Body of pancreas (tissue), 4 donors: ENCODE data around the gene UAP1L1. TPM values are rescaled to one million over a fixed set of nuclear protein-coding genes. Genes with fewer than 3 reads are reported as not detected.

Experiments used
- ATAC-seq: fragments of 150-250 bp; one replicate; pipeline ENCODE4 v1.9.1; 2016
- DNase-seq, 4 donors: peaks; one replicate each; pipeline ENCODE4 v3.0.0-alpha.2; 2019
- H3K27ac ChIP-seq, 4 donors: fragments of 200-600 bp; sonication (generic); 1 replicate in 3 of 4; 2 replicates in 1 of 4; pipeline versions ENCODE4 v1.5.1 to v1.6.1; 2016 to 2019; ENCODE audit warnings: mild to moderate bottlenecking in 1 of 4, mixed read lengths in 1 of 4, moderate library complexity in 1 of 4
- H3K27me3 ChIP-seq, 2 donors: fragments of 200-600 bp; sonication (generic); one replicate each; pipeline ENCODE4 v1.6.0; 2016; ENCODE audit warnings: mild to moderate bottlenecking in 1 of 2
- H3K36me3 ChIP-seq, 2 donors: fragments of 200-600 bp; sonication (generic); replicated peaks in 1 of 2; 2 replicates each; pipeline ENCODE4 v1.5.1; 2016; ENCODE audit warnings: low read depth in 2 of 2; ENCODE audit not compliant: insufficient read depth in 1 of 2
- H3K4me1 ChIP-seq: fragments of 200-600 bp; sonication (generic); one replicate; pipeline ENCODE4 v1.6.0; 2016
- H3K4me3 ChIP-seq, 2 donors: fragments of 200-600 bp; sonication (generic); 1 replicate in 1 of 2; 2 replicates in 1 of 2; pipeline ENCODE4 v1.5.1; 2016 to 2019
- H3K9me3 ChIP-seq, 3 donors: fragments of 200-600 bp; sonication (generic); 1 replicate in 2 of 3; 2 replicates in 1 of 3; pipeline ENCODE4 v1.5.1; 2016
- POLR2A ChIP-seq, 3 donors: fragments of 450-650 bp; IDR thresholded peaks; one replicate each; pipeline ENCODE4 v1.6.1; 2016; ENCODE audit warnings: antibody characterized with exemption in 3 of 3, mild to moderate bottlenecking in 2 of 3
- WGBS, 2 donors: methylation state at CpG; one replicate each; pipeline ENCODE4 v1.1.5; 2017; 5-methylcytosine and 5-hydroxymethylcytosine counted together
- intact Hi-C: fragments of 100-400 bp; cut with DNase I; formaldehyde crosslinking; loops from one replicate; pipeline ENCODE4 v1.15.1; 2023
- total RNA-seq, 2 donors: library from RNA; depleted of rRNA; stranded (reverse); fragments of >200 nt; gene quantifications; one replicate each; pipeline ENCODE4 v1.1.0, GENCODE V29; 2016
- TF ChIP-seq, protein P1 (sequence below), 7 experiments: fragments of 450-650 bp in 4 of 7; fragments of 200-600 bp in 3 of 7; sonication (generic) in 3 of 7; IDR thresholded peaks; one replicate each; pipeline ENCODE4 v1.5.1; 2016 to 2019; ENCODE audit warnings: antibody characterized with exemption in 7 of 7

Gene UAP1L1
- total RNA-seq, 2 donors from 2014 or later, result 7.8 to 8.2 TPM

DNA sequence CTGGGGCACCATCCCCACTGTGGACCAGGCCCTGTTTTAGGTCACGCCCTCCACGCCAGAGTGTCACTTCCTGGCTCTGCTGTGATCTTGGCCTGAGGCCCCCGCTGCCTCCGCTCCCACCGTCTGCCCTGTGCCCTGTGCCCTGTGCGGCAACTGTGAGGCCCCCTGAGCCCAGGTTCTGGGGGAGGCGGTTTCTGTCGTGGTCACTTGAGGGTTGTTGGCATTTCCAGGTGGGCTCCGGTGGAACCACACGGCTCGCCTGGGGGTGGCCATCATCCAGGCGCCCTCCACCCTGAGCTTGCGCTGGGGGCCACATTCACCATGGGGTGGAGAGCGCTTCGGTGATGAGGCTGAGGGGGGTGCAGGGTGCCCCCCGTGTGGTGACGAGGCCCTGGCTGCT is 30.7 kb downstream of the UAP1L1 start:
- 83 to 96% methylated on average over 4 to 12 of the region's 17 CpGs for WGBS, 2 donors
- DNase-seq (no peak), ATAC-seq (no peak)
- Histone ChIP-seq H3K4me1 (no peaks in the 10 kb centered on the region), H3K27me3 (no peaks in the 10 kb centered on the region), H3K4me3 (no peak overlapping the region), H3K27ac (no peak overlapping the region), H3K9me3 (no peaks in the 10 kb centered on the region), H3K36me3 (peaks cover 0 to 14% of the 10 kb centered on the region in 2 donors)
- TF ChIP-seq POLR2A (IDR thresholded peaks at IDR 0.05), result no peak
- TF ChIP-seq, protein P1, sequence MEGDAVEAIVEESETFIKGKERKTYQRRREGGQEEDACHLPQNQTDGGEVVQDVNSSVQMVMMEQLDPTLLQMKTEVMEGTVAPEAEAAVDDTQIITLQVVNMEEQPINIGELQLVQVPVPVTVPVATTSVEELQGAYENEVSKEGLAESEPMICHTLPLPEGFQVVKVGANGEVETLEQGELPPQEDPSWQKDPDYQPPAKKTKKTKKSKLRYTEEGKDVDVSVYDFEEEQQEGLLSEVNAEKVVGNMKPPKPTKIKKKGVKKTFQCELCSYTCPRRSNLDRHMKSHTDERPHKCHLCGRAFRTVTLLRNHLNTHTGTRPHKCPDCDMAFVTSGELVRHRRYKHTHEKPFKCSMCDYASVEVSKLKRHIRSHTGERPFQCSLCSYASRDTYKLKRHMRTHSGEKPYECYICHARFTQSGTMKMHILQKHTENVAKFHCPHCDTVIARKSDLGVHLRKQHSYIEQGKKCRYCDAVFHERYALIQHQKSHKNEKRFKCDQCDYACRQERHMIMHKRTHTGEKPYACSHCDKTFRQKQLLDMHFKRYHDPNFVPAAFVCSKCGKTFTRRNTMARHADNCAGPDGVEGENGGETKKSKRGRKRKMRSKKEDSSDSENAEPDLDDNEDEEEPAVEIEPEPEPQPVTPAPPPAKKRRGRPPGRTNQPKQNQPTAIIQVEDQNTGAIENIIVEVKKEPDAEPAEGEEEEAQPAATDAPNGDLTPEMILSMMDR (IDR thresholded peaks at IDR 0.05), result no peak
- intact Hi-C loops, result no loop called here

DNA sequence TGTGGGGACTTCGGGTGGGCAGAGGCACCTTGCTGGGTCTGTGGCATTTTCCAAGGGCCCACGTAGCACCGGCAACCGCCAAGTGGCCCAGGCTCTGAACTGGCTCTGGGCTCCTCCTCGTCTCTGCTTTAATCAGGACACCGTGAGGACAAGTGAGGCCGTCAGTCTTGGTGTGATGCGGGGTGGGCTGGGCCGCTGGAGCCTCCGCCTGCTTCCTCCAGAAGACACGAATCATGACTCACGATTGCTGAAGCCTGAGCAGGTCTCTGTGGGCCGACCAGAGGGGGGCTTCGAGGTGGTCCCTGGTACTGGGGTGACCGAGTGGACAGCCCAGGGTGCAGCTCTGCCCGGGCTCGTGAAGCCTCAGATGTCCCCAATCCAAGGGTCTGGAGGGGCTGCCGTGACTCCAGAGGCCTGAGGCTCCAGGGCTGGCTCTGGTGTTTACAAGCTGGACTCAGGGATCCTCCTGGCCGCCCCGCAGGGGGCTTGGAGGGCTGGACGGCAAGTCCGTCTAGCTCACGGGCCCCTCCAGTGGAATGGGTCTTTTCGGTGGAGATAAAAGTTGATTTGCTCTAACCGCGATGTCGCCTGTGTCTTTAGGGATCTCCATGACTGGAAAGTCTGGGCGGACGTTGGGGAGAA is 31.4 kb downstream of the UAP1L1 start:
- H3K27ac ChIP-seq, result no peak overlapping the region
- TF ChIP-seq, protein P1 (IDR thresholded peaks at IDR 0.05), result no peak
- TF ChIP-seq POLR2A (IDR thresholded peaks at IDR 0.05), result no peak
- WGBS, 2 donors, result 87% methylated on average over 20 of the region's 29 CpGs; no CpG with 5 or more reads in 1 of the 2 donors
- no peaks in the 10 kb centered on the region for H3K9me3 ChIP-seq
- intact Hi-C loops, result no loop called here
- H3K4me1 ChIP-seq, result peaks cover 5% of the 10 kb centered on the region
- DNase-seq, result no peak
- H3K4me3 ChIP-seq, result no peak overlapping the region
- no peaks in the 10 kb centered on the region for H3K27me3 ChIP-seq
- peaks cover 0 to 8% of the 10 kb centered on the region in 2 donors for H3K36me3 ChIP-seq
- ATAC-seq, result no peak

DNA sequence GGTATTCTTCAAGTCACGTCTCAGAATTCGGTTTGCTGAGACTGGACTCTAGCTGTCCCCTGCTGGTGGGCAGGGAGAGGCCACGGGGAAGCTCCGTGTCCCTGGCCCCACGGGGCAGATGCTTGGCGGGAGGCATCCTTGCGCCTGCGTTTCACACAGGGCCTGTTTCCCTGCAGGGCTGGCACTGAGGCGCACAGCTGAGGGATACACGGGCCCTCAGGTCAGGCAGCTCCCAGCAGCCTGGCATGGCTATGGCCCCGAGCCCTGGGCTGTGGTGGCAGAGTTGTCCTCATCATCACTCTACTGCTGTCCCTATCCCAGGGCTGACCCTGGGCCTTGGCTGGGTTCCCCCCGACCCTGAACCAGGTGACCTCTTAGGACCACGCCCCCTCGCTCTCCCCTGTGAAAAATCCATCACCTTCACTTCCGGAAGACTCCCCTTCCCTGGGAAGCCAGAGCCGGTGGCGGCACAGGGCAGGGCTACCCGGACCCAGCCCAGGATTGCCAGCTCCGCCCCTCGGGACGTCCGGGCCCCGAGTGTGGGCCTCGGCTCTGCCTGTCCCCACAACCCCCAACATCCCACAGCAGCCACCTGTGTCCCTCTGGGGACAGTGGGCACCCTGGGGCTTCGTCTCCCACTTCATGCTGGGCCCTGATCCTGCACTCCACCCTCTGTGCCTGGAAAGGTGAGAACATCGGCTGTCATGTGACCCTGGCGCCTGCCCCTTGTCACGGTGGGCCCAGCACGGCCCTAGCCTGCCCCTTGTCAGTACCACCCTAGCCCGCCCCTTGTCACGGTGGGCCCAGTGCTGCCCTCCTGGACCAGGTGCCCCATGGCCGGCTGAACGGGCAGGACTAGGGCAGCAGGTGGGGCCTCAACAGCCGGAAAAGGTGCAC is 32.2 kb downstream of the UAP1L1 start:
- H3K9me3 ChIP-seq, result no peaks in the 10 kb centered on the region
- ATAC-seq, result no peak
- intact Hi-C loops, result no loop called here
- no peak overlapping the region for H3K27ac ChIP-seq
- H3K4me3 ChIP-seq, result no peak overlapping the region
- TF ChIP-seq, protein P1 (IDR thresholded peaks at IDR 0.05), result no peak
- no peak for TF ChIP-seq POLR2A (IDR thresholded peaks at IDR 0.05)
- no peak for DNase-seq
- no peaks in the 10 kb centered on the region for H3K27me3 ChIP-seq
- peaks cover 8% of the 10 kb centered on the region for H3K4me1 ChIP-seq
- peaks cover 0 to 5% of the 10 kb centered on the region in 2 donors for H3K36me3 ChIP-seq
- 76 to 85% methylated on average over 20 to 30 of the region's 34 CpGs for WGBS, 2 donors

GRCh38 chr9:137110147-137110910 is 33.0 kb downstream of the UAP1L1 start:
- H3K27ac ChIP-seq, result no peak overlapping the region
- H3K36me3 ChIP-seq, result peaks cover 0 to 5% of the 10 kb centered on the region in 2 donors
- H3K9me3 ChIP-seq, result no peaks in the 10 kb centered on the region
- DNase-seq (no peak), ATAC-seq (no peak)
- H3K4me3 ChIP-seq, result no peak overlapping the region
- peaks cover 17% of the 10 kb centered on the region for H3K4me1 ChIP-seq
- 89 to 98% methylated on average over 9 to 35 of the region's 38 CpGs for WGBS, 2 donors
- intact Hi-C loops, result no loop called here
- no peaks in the 10 kb centered on the region for H3K27me3 ChIP-seq
- no peak for TF ChIP-seq POLR2A (IDR thresholded peaks at IDR 0.05)
- TF ChIP-seq, protein P1 (IDR thresholded peaks at IDR 0.05), result no peak
